ENCODE data around the gene CHST3.

CHST3 gene

DNA sequence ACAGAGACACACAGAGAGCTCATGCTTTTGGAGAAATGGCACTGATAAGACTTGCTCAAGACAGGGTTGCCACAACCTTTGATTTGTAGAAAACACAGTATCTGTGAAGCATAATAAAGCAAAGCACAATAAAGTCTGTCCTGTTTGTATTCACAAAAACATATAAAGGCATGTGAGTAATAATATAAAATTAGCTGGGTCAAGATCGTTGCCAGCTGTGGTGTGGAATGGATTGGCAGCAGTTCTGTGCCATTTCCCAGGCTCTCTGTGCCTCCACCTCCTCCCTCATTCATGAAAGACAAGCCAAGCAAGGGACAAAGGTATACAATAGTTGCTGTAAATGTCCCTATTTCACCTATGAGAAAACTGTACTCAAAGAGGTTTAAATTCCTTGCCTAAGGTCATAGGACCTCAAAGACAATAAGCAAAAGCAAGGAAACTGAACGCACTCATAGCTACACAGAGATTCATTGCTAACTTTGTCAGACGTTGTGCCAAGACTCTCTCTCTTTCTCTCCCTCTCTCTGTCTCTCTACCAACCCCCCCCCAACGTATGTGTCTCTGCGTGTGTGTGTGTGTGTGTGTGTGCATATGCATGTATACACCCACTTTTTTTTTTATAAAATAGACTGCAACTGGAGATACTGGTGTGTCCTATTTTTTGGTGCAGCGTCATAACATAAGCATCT is 31.8 kb downstream of the CHST3 start:
- DNase-seq = no peak

DNA sequence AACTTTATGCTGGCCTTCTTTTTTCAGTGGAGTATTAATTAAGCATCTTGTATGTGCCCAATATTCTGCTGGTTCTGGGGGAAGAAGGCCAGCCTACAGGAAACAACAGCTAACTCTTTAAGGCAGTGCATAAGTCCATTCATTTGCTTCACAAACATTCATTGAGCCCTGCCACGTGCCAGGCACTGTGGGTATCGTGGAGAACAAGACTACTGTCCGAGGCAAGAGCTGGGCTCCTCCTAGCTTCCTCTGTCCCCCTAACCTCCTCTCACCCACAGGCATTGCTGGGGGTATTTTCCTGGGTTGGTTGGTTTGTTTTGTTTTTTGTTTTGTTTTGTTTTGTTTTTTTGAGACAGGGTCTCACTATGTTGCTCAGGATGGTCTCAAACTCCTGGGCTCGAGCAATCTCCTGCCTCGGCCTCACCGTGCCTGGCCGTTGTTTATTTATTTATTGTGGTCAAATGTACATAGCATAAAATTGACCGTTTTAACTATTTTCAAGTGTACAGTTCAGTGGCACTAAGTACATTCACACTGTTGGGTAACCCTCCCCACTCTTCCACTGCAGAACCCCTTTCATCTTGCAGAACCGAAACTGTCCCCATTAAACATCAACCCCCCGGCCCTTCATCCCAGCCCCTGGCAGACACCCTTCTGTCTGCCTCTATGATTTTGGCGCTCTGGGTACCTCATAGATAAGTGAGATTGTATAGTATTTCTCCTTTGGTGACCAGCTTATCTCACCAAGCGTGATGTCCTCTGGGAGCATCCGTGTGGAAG is 32.6 kb downstream of the CHST3 start:
- no peak for DNase-seq

DNA sequence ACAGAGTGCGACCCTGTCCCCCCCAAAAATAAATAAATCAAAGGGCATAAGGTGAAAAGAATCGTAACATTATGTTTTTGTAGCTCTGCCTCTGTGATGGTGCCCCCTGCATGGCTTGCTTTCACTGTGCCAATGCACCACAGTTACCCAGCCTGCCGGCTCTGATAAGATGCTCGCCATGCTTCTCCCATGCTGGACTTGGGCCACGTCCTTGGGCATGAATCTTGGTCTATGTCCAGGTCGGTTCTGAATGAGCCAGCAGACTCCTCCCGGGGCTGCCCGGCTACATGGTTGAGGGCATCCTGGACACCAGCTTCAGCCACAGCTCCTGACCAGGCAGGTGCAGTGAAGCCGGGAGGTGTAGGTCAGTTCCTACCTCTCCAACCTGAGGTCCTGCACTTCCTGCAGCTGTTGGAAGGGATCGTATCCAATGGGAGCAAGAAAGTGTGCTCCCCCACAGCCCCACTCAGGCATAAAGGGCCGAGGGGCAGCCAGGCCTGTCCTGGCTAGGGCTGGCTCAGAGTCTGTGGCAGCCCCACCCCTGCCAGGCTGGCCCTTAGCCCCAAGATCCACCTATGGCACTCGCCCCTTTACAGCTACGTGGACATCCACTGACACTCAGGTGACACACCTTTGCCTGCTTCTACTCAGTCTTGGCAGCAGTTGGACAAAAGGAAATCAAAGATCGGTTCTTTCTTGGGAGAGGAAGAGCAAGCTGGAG is 34.1 kb downstream of the CHST3 start:
- no peak for DNase-seq

DNA sequence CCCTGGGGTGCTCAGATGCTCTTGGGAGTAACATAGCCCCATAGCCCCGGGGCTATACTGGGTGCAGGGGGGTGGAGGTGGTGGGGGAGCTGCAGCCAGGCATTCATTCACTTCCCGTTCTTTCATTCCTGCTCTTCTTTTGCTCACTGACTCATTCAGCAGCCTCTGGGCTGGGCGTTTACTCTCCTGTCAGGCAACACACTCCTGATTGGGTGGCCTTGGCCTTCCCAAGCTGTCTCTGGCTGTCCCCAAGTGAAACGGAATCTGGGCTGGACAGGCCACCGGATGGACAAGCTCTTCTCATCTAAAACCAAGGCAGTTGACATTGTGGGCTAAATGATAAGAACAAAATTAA is 34.6 kb downstream of the CHST3 start:
- no peak for DNase-seq

DNA sequence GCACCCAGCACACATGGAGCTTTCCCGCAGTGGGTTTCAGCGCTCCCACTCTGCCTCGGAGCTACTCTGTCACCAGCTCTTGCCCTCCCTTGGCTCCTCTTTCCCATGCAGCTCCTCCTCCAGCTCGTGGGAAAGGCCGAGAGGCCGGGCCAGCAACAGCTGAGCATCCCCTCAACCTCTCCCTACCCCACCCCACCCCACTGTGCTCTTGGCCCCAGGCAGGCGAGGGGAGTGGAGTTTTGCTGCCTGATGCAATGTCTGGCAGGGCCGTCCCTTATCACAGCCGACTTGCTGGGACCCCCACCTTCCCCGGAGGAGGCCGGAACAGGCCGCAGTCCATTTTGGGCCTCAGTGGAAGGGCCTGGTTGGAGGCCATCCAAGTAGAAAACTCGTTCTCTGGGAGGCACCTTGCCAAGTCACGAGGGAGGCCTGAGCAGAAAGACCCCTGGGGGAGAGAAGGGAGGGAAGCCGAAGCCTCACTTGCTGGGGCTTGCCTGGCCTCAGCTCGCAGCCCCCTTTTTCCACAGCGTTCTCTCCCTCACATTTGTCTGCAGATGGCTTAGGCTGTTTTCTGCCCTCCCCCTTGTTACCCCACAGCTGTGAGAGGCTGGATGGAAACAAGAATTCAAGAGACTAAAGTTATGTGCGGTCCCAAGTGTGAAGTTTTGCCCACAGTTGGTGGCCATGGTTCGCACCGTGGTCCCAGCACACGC is 35.3 kb downstream of the CHST3 start:
- no peak for DNase-seq

DNA sequence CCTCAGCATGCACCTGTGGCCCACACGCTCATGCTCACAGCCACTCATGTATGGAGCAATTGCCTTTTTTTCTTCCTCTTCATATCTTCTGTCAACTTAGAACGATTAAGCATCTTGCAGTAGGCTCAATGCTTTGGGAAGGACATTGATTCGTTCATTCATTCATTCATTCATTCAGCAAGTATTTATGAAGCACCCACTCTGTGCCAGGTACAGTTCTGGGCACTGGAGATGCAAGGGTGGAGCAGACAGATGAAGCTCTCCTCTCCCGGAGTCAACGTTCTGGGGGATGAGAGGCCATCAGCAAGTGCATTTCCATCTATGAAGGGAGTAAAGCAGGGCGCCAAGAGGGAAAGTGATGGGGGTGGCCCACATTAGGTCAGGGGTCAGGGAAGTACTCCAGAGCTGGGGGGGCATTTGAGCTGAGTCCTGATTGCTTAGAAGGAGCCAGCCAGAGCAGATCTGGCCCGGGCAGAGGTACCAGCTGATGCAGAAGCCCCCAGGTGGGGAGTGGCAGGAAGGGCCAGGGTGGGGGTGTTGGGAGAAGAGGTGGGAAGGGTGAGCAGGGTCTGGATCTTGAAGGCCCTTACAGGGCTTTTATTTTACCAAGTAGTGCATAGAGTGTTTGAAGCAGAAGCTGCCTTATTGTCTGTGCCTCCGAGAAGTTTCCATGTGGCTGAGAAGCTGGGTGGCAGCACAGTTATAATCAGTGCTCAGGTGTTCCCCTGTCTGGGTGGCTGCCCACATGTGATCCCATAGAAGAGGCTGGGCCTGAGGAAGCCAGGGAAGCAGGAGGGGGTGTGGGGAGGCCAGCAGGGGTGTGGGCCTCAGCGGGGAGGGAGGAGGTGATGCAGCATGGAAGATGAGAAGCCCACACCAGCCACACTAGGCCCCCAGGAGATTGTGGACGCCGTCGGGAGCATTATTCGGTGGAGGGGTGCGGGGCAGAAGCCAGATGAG is 36.2 kb downstream of the CHST3 start:
- no peak for DNase-seq

DNA sequence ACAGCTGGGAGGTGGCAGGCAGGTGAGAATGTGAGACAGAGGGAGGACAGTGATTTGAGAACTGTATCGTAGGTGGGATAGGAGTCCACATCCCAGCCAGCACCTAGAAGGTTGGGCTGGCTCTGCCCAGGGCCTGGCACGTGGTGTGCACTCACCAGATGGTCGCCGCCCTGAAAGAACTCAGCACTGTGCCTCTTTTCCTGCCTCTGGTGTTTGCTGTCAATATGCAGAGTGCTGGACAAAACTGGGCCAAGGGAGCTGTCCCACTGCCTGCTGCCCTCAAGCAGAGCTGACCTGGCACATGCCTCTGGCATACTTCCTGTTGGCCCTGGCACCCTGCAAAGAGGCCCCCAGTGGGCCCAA is 36.8 kb downstream of the CHST3 start:
- no peak for DNase-seq

DNA sequence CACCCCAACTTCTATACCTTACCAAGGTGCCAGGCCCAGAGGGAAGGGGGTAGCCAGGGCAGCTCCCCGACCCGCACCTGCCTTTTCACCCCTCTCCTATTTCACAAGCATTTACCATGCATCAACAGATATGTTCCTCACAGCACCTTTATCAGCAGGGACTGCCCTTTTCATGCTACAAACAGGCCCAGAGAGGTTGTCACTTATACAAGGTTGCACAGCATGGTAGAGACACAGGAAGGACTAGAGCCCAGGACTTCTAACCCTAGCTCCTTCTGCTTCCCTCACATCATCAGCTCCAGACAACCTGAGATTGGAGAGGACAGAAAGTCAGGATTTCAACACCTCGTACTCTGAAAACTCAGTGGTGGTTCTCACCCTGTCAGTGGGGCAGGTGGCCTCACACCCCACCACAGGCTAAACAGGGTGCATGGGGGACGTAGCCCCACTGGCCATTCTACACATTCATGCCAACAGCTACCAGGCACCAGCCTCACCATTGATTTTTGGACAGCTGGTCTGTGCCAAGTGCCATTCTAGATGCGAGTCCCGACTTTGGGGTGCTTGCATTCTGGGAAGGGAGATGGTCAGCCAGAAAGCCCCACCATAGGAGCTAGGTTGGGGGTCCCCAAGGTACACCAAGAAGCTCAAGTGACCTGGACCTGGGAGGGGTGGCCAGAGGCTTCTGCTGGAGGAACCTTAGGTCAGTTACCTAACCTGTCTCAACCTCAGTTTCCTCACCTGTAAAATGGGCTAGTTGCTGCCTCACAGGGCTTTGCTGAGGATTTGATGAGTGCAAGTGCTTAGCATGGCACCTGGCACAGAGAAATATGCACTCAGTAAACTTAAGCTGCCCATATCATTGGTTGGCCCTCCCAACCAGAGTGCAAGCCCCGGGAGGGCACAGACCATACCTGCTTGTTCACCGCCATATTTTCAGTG is 38.4 kb downstream of the CHST3 start:
- no peak for DNase-seq

DNA sequence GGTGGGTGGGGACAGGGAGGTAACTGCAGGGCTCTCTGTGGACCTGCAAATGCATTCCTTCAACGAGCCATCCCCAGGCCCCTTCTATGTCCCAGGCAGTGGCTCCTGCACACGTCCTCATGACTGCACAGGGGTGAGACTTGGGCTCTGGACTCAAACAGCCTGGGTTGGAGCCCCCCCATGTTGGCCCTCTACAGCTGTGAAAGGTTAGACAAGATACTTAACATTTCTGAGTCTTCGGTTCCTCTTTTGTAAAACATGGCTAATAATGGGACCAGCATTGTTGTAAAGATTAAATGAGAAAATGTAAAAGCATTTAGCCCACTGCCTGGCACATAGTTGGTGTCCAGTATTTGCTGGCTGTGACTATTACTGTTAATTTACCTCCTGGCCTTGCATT is 41.8 kb downstream of the CHST3 start:
- no peak for DNase-seq

DNA sequence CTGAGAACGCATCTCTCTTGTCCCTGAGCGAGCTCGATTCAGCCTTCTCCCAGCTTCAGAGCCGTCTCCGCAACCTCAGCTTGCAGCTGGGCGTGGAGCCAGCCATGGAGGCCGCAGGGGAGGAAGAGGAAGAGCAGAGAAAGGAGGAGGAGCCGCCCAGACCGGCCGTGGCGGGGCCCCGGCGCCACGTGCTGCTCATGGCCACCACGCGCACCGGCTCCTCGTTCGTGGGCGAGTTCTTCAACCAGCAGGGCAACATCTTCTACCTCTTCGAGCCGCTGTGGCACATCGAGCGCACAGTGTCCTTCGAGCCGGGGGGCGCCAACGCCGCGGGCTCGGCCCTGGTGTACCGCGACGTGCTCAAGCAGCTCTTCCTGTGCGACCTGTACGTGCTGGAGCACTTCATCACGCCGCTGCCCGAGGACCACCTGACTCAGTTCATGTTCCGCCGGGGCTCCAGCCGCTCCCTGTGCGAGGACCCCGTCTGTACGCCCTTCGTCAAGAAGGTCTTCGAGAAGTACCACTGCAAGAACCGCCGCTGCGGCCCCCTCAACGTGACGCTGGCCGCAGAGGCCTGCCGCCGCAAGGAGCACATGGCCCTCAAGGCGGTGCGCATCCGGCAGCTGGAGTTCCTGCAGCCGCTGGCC is 43.2 kb downstream of the CHST3 start:
- DNase-seq = no peak

DNA sequence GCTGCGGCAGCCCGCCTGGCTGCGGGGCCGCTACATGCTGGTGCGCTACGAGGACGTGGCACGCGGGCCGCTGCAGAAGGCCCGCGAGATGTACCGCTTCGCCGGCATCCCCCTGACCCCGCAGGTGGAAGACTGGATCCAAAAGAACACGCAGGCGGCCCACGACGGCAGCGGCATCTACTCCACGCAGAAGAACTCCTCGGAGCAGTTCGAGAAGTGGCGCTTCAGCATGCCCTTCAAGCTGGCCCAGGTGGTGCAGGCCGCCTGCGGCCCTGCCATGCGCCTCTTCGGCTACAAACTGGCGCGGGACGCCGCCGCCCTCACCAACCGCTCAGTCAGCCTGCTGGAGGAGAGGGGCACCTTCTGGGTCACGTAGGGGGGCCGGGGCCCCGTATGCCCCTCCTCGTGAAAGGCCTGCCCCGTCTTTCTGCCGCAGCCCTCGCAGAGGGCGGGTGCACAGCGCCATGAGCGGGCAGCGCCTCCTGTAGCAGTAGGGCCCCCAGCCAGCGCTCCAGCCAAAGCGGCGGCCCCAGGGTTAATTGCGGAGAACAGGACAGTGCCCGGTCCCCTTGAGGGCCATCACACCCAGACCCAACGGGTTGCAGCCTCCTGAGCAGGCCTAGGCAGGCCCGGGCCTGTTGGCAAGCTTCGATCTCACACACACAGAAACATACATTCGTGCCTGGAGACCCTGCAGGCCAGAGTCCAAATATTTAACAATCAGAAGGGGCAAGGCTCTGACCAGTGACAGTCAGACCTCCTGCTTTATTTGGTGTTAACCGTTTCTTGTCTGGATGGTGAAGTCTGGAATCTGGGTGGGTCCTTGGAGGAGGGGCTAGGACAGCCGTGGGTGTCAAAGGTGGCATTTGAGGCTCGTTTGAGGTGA is 44.1 kb downstream of the CHST3 start:
- no peak for DNase-seq

DNA sequence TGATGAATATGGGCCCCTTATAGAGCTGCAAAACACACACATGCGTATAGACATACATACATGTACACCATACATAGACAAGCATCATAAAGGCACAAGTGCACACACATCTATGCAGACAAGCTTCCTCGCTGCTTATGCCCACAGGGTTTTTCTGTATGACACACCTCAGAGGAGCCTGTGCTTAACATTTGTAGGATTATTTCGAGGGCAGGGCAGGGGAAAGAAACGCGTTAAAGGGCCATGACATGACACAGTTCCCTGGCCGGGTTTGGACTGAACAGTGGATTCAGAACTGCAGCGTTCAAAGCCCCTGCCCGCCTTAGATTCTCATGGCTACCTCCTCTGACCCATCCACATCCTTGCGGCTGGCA is 44.8 kb downstream of the CHST3 start:
- DNase-seq = no peak

DNA sequence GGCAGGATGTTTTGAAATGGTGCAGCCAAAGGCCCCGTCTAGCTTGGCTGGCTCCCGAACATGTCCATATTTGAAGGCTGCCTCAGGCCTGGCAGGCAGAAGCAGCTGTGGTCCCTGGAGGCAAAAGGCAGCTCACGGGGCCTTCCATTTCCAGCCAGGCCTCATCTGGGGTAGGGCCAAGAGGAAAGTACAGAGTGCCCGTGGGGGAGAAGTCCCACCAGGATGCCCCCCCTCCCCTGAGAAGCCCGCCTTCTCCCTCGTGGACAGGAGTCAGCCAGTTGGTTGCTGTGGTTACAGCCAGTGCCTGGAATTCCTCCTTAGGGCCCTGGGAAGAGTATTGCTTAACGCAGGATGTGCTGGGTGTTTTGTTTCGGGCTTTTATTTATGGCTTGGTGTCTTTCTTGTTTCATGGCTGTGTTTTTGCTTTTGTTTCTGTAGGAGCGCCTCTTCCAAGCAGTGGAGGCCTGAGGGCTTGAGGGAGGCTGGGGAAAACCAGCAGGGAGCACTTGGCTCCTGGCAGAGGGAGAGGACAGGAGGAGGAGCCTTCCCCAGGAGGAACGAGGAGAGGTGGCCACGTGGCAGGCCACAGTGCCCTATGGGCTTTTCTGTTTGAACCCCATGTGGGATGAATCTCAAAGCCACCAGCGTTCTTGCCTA is 45.4 kb downstream of the CHST3 start:
- no peak for DNase-seq

DNA sequence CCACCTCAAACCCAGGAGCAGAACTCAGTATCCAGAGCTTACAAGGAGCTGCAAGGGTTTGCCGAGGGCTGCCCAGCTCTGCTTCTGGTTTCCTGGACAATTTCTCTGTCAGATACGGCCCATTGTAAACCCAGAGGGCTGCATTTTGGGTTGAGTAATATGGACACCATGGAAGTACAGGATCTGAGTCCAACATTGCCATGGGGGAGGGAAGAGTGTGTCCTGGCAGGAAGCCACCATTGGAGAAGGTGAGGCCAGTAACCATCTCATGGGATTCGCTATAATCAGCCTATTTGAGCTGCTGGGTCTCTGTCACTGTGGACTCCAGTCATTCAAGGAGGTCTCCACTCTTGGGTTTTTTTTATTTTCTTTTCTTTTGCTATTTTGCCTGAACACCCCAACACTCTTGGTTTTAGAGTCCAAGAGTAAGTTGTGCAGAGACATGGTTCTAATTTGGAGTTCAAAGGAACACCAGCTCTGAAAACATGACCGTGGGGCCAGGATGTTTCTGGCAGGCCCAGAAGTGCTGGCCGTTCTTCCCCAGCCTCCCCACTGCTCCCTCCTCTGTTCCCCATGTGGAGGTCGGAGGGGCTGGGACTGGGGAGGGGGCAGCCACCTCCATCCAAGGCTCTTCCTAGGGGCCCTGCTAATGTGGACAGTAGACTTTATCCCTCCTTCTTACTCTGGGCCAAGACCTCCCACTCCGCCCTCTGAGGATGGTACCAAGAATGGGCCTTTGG is 46.2 kb downstream of the CHST3 start:
- DNase-seq = no peak

DNA sequence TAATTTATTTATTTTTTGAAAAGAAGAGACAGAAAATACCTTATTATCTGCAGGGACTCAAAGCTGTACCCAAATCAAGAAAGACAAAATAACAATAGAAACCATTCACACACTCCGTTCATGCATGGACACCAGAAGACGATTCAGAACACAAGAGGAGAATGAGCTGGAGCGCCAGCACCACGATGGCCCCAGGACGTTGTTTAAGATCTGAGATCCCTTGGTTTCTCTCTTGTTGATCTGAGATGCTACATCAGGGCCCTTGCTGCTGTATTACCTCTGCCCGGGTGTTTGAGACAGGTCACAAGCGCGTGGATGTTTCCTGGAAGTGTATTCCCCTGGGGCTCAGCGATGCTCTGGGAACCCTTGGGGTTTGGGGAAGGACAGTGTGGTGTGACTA is 46.8 kb downstream of the CHST3 start:
- no peak for DNase-seq

DNA sequence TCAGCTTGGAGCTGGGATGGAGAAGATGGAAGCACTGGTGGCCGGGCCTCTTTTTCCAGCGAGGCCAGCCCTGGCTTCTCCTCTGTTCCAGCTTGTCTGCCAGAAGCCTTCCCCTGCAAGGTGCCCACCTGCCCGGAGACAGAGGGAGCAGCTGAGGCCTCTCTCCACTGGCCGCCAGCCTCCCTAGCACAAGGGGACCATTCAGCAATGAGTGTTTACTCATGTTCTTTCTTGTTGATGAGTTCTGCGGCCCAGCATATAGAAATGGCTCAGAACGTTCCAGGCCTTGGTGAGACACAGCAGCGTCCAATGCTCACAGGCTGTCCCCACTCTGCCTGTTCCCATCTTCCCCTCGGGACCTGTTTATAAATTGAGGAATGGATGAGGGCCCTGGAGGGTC is 47.3 kb downstream of the CHST3 start:
- no peak for DNase-seq

DNA sequence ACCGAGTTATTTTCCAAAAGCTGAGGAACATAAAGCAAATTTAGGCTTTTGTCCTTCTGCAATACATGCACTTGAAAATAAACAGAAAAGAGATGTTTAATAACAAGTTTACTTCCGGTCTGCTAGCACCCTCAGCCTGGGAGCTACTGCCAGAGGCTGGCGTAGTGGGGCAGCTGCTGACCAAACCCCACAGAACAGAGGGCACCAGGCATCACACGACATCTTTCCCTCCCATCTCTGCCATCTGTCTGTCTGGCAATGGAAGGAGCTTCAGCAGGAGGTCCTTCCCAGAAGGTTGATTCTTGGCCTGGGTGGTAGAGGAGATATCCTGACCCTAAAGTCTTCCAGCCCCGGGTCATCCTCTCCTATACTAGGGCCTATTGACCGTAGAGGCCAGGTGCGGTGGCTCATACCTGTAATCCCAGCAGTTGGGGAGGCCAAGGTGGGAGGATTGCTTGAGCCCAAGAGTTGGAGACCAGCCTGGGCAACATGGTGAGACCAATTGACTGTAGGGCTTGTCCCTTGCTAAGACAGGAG is 47.8 kb downstream of the CHST3 start:
- DNase-seq = no peak

DNA sequence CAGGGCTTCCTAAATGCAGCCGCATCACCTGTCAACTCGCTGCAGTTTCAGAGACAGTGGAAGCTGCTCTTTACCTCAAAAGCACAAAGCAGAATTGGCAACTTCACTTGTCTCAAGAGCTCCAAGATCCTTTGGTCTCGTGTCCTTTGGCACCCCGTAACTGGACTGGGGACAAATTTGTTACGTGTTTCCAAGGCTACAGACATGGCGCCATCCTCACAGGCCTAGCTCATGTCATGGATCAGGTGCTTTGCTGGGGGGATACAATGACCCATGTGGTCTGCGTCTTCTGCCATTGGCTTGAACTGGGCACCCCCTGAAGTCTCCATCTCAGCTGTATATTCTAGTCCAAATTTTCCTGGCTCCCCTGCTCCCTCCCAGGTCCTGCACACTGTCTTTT is 48.6 kb downstream of the CHST3 start:
- DNase-seq = no peak

All from T-helper 9 cell (primary cell).